Prostate gland (tissue), 2 donors: Measurements from ENCODE around the gene PID1. TPM values are rescaled to one million over a fixed set of nuclear protein-coding genes. Genes with fewer than 3 reads are reported as not detected.
"Not testable (repeated sequence)": the region's sequence is repeated elsewhere in the genome, so short reads cannot be mapped to it uniquely, and the experiment has no call there.

Source experiments
- DNase-seq: peaks from one replicate; pipeline ENCODE4 v3.0.0-alpha.2; 2019; ENCODE audit warnings: low spot score
- H3K27ac ChIP-seq, 2 donors: fragments of 200-600 bp; sonication (generic); 2 replicates each; pipeline ENCODE4 v1.5.1; 2017 to 2019
- H3K27me3 ChIP-seq: fragments of 200-600 bp; sonication (generic); replicated peaks from 2 replicates; pipeline ENCODE4 v1.5.1; 2019; ENCODE audit not compliant: insufficient read depth
- H3K36me3 ChIP-seq, 2 donors: fragments of 200-600 bp; sonication (generic); 1 replicate in 1 of 2; 2 replicates in 1 of 2; pipeline versions ENCODE4 v1.5.1 to v1.8.1; 2017 to 2019
- H3K4me1 ChIP-seq: fragments of 200-600 bp; sonication (generic); replicated peaks from 2 replicates; pipeline ENCODE4 v1.5.1; 2019
- H3K4me3 ChIP-seq, 2 donors: fragments of 200-600 bp; sonication (generic); 2 replicates each; pipeline ENCODE4 v1.5.1; 2017 to 2019
- H3K9me3 ChIP-seq: fragments of 200-600 bp; sonication (generic); 2 replicates; pipeline ENCODE4 v1.5.1; 2017
- POLR2A ChIP-seq: fragments of 450-650 bp; IDR thresholded peaks from one replicate; pipeline ENCODE4 v1.6.1; 2016; ENCODE audit warnings: antibody characterized with exemption, mild to moderate bottlenecking
- POLR2AphosphoS5 ChIP-seq: sonication (generic); formaldehyde crosslinking; IDR thresholded peaks from one replicate; pipeline ENCODE4 v1.6.1; 2017; ENCODE audit warnings: antibody characterized with exemption
- WGBS: methylation state at CpG from one replicate; pipeline ENCODE4 v1.1.5; 2018; 5-methylcytosine and 5-hydroxymethylcytosine counted together
- intact Hi-C: fragments of 100-400 bp; cut with DNase I; formaldehyde crosslinking; loops from one replicate; pipeline ENCODE4 v1.14.2; 2022
- total RNA-seq, 2 donors: library from RNA; depleted of rRNA; stranded (reverse); fragments of >200 nt; gene quantifications; one replicate each; pipeline ENCODE4 v1.1.0, GENCODE V29; 2016
- TF ChIP-seq, protein P1 (sequence below), 4 experiments: fragments of 200-600 bp in 2 of 4; fragments of 450-650 bp in 2 of 4; sonication (generic) in 2 of 4; IDR thresholded peaks; 1 replicate in 3 of 4; 2 replicates in 1 of 4; pipeline ENCODE4 v1.5.1; 2016 to 2019; ENCODE audit warnings: antibody characterized with exemption in 4 of 4, mild to moderate bottlenecking in 2 of 4, moderate library complexity in 2 of 4

The PID1 gene
- total RNA-seq, 2 donors from 2014 or later, result 14.0 to 21.0 TPM

- Histone ChIP-seq H3K4me1 (no peaks in the 10 kb centered on the region), H3K9me3 (no peaks in the 10 kb centered on the region), H3K36me3 (no peaks in the 10 kb centered on the region), H3K4me3 (no peak overlapping the region), H3K27me3 (no peaks in the 10 kb centered on the region), H3K27ac (no peak overlapping the region)
- TF ChIP-seq POLR2AphosphoS5 (no peak), POLR2A (no peak)
- TF ChIP-seq, protein P1, sequence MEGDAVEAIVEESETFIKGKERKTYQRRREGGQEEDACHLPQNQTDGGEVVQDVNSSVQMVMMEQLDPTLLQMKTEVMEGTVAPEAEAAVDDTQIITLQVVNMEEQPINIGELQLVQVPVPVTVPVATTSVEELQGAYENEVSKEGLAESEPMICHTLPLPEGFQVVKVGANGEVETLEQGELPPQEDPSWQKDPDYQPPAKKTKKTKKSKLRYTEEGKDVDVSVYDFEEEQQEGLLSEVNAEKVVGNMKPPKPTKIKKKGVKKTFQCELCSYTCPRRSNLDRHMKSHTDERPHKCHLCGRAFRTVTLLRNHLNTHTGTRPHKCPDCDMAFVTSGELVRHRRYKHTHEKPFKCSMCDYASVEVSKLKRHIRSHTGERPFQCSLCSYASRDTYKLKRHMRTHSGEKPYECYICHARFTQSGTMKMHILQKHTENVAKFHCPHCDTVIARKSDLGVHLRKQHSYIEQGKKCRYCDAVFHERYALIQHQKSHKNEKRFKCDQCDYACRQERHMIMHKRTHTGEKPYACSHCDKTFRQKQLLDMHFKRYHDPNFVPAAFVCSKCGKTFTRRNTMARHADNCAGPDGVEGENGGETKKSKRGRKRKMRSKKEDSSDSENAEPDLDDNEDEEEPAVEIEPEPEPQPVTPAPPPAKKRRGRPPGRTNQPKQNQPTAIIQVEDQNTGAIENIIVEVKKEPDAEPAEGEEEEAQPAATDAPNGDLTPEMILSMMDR (IDR thresholded peaks at IDR 0.05), result no peak
- intact Hi-C loops, result no loop called here
- no peak for DNase-seq
- WGBS, result 72% methylated on average over 2 of the region's 2 CpGs
Observed at GRCh38 chr2:229196448-229196847, 74.6 kb downstream of the PID1 start.

DNA sequence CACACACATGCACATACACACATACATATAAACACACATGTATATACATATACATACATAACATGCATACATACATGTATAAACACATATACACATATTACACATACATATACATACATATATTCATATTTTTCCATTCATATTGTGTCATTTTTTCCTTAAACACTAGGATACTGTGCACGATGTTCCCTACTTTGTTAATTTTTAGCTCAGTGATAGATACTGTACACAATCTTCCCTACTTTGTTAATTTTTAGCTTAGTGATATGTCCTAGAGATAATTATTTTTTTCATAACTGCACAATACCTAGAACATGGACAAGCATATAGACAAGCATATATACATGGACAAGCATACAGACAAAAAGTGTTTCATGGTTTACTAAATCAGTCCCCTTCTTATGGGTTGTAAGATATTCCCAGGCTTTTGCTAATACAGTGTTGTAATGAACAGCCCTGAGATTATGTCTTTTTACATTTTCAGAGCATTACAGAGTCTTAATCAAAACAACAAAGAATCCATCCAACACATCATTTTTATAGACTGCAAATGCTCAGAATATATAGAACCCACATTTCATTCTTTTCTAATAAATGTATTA lies 75.6 kb downstream of the PID1 start:
- intact Hi-C loops, result no loop called here
- no peak overlapping the region for H3K27ac ChIP-seq
- no peak for DNase-seq
- H3K9me3 ChIP-seq, result no peaks in the 10 kb centered on the region
- TF ChIP-seq POLR2A (no peak), POLR2AphosphoS5 (no peak)
- TF ChIP-seq, protein P1 (IDR thresholded peaks at IDR 0.05), result no peak
- H3K4me3 ChIP-seq, result no peak overlapping the region
- 86% methylated on average over 1 of the region's 1 CpG for WGBS
- H3K36me3 ChIP-seq, result no peaks in the 10 kb centered on the region
- no peaks in the 10 kb centered on the region for H3K4me1 ChIP-seq
- H3K27me3 ChIP-seq, result no peaks in the 10 kb centered on the region

DNA sequence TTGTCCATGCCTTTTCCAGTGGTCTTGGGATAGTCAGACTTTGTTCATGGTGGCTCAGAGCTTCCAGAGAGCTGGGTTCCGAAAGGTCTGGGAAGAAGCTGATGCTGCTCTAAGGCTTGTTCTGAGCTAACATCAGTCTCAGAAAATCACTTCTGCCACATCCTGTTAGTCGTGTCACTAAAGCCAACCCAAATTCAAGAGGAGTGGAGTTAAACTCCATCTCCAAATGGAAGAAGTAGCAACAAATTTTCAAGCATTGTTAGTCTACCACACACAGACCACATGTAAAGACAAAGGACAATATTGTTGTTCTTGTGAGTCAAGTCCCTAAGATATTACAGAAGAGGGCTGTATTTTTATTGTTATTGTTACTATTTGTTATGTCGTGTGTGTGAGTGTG lies 77.8 kb downstream of the PID1 start:
- Histone ChIP-seq H3K27ac (no peak overlapping the region), H3K36me3 (no peaks in the 10 kb centered on the region), H3K4me3 (no peak overlapping the region), H3K9me3 (no peaks in the 10 kb centered on the region), H3K27me3 (no peaks in the 10 kb centered on the region), H3K4me1 (no peaks in the 10 kb centered on the region)
- intact Hi-C loops, result no loop called here
- TF ChIP-seq, protein P1 (IDR thresholded peaks at IDR 0.05), result no peak
- TF ChIP-seq POLR2A (no peak), POLR2AphosphoS5 (no peak)
- DNase-seq, result no peak
- WGBS, result 69% methylated on average over 3 of the region's 3 CpGs

GRCh38 chr2:229191413-229191812 lies 79.7 kb downstream of the PID1 start:
- Histone ChIP-seq H3K36me3 (no peaks in the 10 kb centered on the region), H3K4me1 (no peaks in the 10 kb centered on the region), H3K27me3 (no peaks in the 10 kb centered on the region), H3K4me3 (no peak overlapping the region), H3K9me3 (no peaks in the 10 kb centered on the region), H3K27ac (no peak overlapping the region)
- intact Hi-C loops, result no loop called here
- TF ChIP-seq POLR2A (no peak), POLR2AphosphoS5 (no peak)
- TF ChIP-seq, protein P1 (IDR thresholded peaks at IDR 0.05), result no peak
- no peak for DNase-seq
- WGBS, result 100% methylated on average over 1 of the region's 1 CpG

- intact Hi-C loops, H3K9me3 ChIP-seq, H3K27ac ChIP-seq, H3K4me3 ChIP-seq, H3K27me3 ChIP-seq, H3K4me1 ChIP-seq, H3K36me3 ChIP-seq, DNase-seq: not testable (repeated sequence)
- 68% methylated on average over 4 of the region's 4 CpGs for WGBS
Observed at GRCh38 chr2:229187123-229187522, 84.0 kb downstream of the PID1 start.
